Neural progenitor cell (in vitro differentiated cells): ENCODE results near the gene KCTD16. TPM values are rescaled to one million over a fixed set of nuclear protein-coding genes. Genes with fewer than 3 reads are reported as not detected.

Experiments
- DNase-seq: peaks from one replicate; pipeline ENCODE4 v3.0.0-alpha.2; 2016; ENCODE audit warnings: low spot score
- H2AFZ ChIP-seq: fragments of 200-600 bp; sonication (generic); replicated peaks from 2 replicates; pipeline ENCODE4 v1.6.1; 2016; ENCODE audit warnings: antibody characterized with exemption
- H3F3A ChIP-seq: fragments of 200-600 bp; sonication (generic); 2 replicates; pipeline ENCODE4 v1.6.1; 2016; ENCODE audit warnings: antibody characterized with exemption, low read depth
- H3K27ac ChIP-seq: fragments of 200-600 bp; sonication (generic); 2 replicates; pipeline ENCODE4 v1.5.1; 2016; ENCODE audit warnings: mild to moderate bottlenecking
- H3K27me3 ChIP-seq: fragments of 200-600 bp; sonication (generic); 2 replicates; pipeline ENCODE4 v1.6.1; 2016; ENCODE audit warnings: mild to moderate bottlenecking, moderate library complexity
- H3K36me3 ChIP-seq: fragments of 200-600 bp; sonication (generic); 2 replicates; pipeline ENCODE4 v1.5.1; 2016
- H3K4me1 ChIP-seq: fragments of 200-600 bp; sonication (generic); 2 replicates; pipeline ENCODE4 v1.6.1; 2016; ENCODE audit warnings: mixed run types
- H3K4me2 ChIP-seq: fragments of 200-600 bp; sonication (generic); 2 replicates; pipeline ENCODE4 v1.6.1; 2016
- H3K4me3 ChIP-seq: fragments of 200-600 bp; sonication (generic); 2 replicates; pipeline ENCODE4 v1.5.1; 2016
- H3K79me2 ChIP-seq: fragments of 200-600 bp; sonication (generic); 2 replicates; pipeline ENCODE4 v1.6.1; 2016; ENCODE audit warnings: low read depth
- H3K9ac ChIP-seq: fragments of 200-600 bp; sonication (generic); 2 replicates; pipeline ENCODE4 v1.6.1; 2016
- H3K9me3 ChIP-seq: fragments of 200-600 bp; sonication (generic); 2 replicates; pipeline ENCODE4 v1.5.1; 2016; ENCODE audit warnings: low read depth
- H4K20me1 ChIP-seq: fragments of 200-600 bp; sonication (generic); 2 replicates; pipeline ENCODE4 v1.6.1; 2016; ENCODE audit warnings: low read depth
- H3K27ac Mint-ChIP-seq: 3 replicates; pipeline ENCODE4 v1.8.0; 2021; ENCODE audit warnings: mixed read lengths
- H3K27me3 Mint-ChIP-seq: 2 replicates; pipeline ENCODE4 v1.8.0; 2022; ENCODE audit warnings: low read depth, mild to moderate bottlenecking, inconsistent platforms, moderate library complexity, mixed read lengths; ENCODE audit not compliant: insufficient read depth
- H3K36me3 Mint-ChIP-seq: 3 replicates; pipeline ENCODE4 v1.8.0; 2021; ENCODE audit warnings: mixed read lengths
- H3K4me1 Mint-ChIP-seq: 3 replicates; pipeline ENCODE4 v1.8.0; 2021; ENCODE audit warnings: mixed read lengths
- H3K4me3 Mint-ChIP-seq: 3 replicates; pipeline ENCODE4 v1.8.0; 2021; ENCODE audit warnings: mild to moderate bottlenecking, moderate library complexity, mixed read lengths
- H3K9me3 Mint-ChIP-seq: 3 replicates; pipeline ENCODE4 v1.8.0; 2020; ENCODE audit warnings: mixed read lengths
- EZH2 ChIP-seq: fragments of 200-600 bp; sonication (generic); IDR thresholded peaks from 2 replicates; pipeline ENCODE4 v1.6.1; 2017; ENCODE audit warnings: antibody characterized with exemption, mild to moderate bottlenecking, moderate library complexity
- EZH2phosphoT487 ChIP-seq: fragments of 200-600 bp; sonication (generic); IDR thresholded peaks from 2 replicates; pipeline ENCODE4 v1.6.1; 2017; ENCODE audit warnings: antibody characterized with exemption
- total RNA-seq: library from RNA; depleted of rRNA; stranded (reverse); fragments of >200 nt; gene quantifications from 2 replicates; pipeline ENCODE4 v1.2.3, GENCODE V29; 2015; ENCODE audit warnings: low replicate concordance
- TF ChIP-seq, protein P1 (sequence below): fragments of 200-600 bp; sonication (generic); IDR thresholded peaks from 2 replicates; pipeline ENCODE4 v1.5.1; 2017; ENCODE audit warnings: antibody characterized with exemption, mild to moderate bottlenecking

Gene KCTD16
- total RNA-seq, 1 donor from 2014 or later = 1.6 TPM

DNA sequence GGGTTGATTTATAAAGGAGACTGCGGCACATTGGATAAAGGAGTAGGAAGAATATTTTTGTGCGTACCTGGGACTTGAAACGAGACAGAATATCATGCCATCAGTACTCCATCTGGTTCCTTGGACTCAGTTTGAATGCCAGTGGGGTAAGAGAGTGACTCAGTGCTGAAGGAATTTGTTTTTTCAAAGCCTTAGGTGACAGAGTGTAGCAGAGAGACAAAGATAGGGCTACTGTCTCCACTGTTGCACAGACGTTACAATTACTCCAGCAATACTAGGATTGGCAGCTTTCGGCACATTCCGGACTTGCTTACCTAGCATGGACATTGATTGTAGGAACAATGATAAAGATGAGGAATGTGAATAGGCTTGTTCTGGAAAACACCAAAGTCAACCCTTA is 250.7 kb downstream of the KCTD16 start:
- Histone ChIP-seq H3K36me3 (no peaks in the 10 kb centered on the region), H3K4me3 (no peak overlapping the region), H3K9me3 (no peaks in the 10 kb centered on the region), H2AFZ (peak overlapping the region; percentile 53), H3K27me3 (no peaks in the 10 kb centered on the region), H3K27ac (no peak overlapping the region), H3K4me2 (peak overlapping the region; percentile 18), H3K9ac (no peak overlapping the region), H3F3A (no peaks in the 10 kb centered on the region), H3K4me1 (peaks cover 24% of the 10 kb centered on the region), H3K79me2 (no peaks in the 10 kb centered on the region), H4K20me1 (no peaks in the 10 kb centered on the region)
- Mint-ChIP-seq H3K27me3 (peaks cover 3% of the 10 kb centered on the region), H3K36me3 (no peaks in the 10 kb centered on the region), H3K4me3 (no peak overlapping the region), H3K4me1 (peaks cover 8% of the 10 kb centered on the region), H3K9me3 (peaks cover 2% of the 10 kb centered on the region), H3K27ac (peak overlapping the region; percentile 32)
- TF ChIP-seq, protein P1, sequence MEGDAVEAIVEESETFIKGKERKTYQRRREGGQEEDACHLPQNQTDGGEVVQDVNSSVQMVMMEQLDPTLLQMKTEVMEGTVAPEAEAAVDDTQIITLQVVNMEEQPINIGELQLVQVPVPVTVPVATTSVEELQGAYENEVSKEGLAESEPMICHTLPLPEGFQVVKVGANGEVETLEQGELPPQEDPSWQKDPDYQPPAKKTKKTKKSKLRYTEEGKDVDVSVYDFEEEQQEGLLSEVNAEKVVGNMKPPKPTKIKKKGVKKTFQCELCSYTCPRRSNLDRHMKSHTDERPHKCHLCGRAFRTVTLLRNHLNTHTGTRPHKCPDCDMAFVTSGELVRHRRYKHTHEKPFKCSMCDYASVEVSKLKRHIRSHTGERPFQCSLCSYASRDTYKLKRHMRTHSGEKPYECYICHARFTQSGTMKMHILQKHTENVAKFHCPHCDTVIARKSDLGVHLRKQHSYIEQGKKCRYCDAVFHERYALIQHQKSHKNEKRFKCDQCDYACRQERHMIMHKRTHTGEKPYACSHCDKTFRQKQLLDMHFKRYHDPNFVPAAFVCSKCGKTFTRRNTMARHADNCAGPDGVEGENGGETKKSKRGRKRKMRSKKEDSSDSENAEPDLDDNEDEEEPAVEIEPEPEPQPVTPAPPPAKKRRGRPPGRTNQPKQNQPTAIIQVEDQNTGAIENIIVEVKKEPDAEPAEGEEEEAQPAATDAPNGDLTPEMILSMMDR = no peak
- no peak for TF ChIP-seq EZH2
- no peak for TF ChIP-seq EZH2phosphoT487
- no peak for DNase-seq

DNA sequence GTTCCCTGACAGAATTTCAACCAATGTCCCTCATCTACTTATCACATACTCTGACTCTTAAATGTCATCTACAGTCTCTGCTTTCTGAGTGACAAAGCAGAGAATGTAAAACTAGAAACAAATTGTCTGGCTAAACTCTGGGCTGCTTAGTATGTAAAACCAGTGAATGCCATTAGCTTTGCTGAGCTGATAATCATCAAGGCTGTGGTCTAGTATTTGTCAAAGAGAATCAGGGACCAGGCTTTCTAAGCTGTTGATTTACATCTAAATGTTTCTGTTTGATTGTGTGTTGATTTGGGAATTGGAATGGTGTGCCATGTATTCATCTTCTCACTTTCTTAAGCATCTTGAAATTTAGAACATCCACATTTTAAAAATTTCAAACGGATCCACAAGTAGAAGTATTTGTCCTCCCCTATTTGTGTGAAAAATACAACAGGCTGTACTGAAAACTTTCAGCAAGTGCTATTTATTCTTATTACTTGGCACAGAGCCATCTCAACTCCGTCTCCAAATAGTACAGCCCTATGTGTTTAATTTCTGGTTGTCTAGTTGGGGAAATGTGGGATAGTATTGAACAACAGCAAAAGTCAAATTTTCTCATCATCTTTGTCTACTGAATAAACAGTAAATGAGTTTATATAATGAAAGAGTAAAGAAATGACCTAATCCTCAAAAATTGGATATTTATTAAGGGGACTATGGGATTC is 251.5 kb downstream of the KCTD16 start:
- Mint-ChIP-seq H3K4me1 (peaks cover 8% of the 10 kb centered on the region), H3K9me3 (peaks cover 2% of the 10 kb centered on the region), H3K27ac (no peak overlapping the region), H3K4me3 (no peak overlapping the region), H3K36me3 (no peaks in the 10 kb centered on the region), H3K27me3 (peaks cover 3% of the 10 kb centered on the region)
- H2AFZ ChIP-seq = peak overlapping the region; percentile 53
- H3K9ac ChIP-seq = no peak overlapping the region
- peak overlapping the region; percentile 18 for H3K4me2 ChIP-seq
- peak; percentile 13 for DNase-seq
- H3F3A ChIP-seq = no peaks in the 10 kb centered on the region
- no peak overlapping the region for H3K27ac ChIP-seq
- no peaks in the 10 kb centered on the region for H3K36me3 ChIP-seq
- no peaks in the 10 kb centered on the region for H3K79me2 ChIP-seq
- no peaks in the 10 kb centered on the region for H3K9me3 ChIP-seq
- no peak overlapping the region for H3K4me3 ChIP-seq
- TF ChIP-seq EZH2phosphoT487 (no peak), EZH2 (no peak)
- TF ChIP-seq, protein P1 = no peak
- peaks cover 24% of the 10 kb centered on the region for H3K4me1 ChIP-seq
- H4K20me1 ChIP-seq = no peaks in the 10 kb centered on the region
- H3K27me3 ChIP-seq = no peaks in the 10 kb centered on the region

DNA sequence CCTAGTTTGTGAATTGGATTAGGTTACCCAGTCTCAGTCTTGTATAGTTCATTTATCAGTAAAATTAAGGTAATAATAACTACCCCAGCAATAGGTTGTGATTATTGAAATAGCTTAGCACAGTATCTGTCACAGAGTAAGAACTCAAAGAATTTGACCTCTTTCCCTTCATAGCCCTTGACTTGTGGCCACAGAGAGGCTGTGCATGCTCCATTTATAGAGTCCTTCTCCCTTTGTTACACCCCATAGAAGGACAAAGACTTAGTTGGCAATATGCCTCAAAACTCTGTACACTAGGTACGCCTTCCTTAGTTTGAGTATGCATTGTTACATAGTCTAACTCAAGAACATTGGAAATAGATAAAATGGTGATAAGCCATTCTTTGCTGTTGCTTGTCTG is 257.2 kb downstream of the KCTD16 start:
- H3K4me2 ChIP-seq = no peak overlapping the region
- H3K27me3 Mint-ChIP-seq = peaks cover 3% of the 10 kb centered on the region
- TF ChIP-seq EZH2 = no peak
- TF ChIP-seq, protein P1 = no peak
- TF ChIP-seq EZH2phosphoT487 = no peak

More for the DNA sequence above, 257.2 kb downstream of the KCTD16 start:
- Histone ChIP-seq H3F3A (no peaks in the 10 kb centered on the region), H3K4me1 (no peaks in the 10 kb centered on the region), H2AFZ (no peak overlapping the region), H3K36me3 (no peaks in the 10 kb centered on the region), H4K20me1 (no peaks in the 10 kb centered on the region), H3K9me3 (no peaks in the 10 kb centered on the region), H3K4me3 (no peak overlapping the region), H3K27ac (no peak overlapping the region), H3K9ac (no peak overlapping the region), H3K27me3 (no peaks in the 10 kb centered on the region), H3K79me2 (no peaks in the 10 kb centered on the region)
- Mint-ChIP-seq H3K4me1 (no peaks in the 10 kb centered on the region), H3K9me3 (no peaks in the 10 kb centered on the region), H3K4me3 (no peak overlapping the region), H3K27ac (no peak overlapping the region), H3K36me3 (no peaks in the 10 kb centered on the region)
- DNase-seq = no peak
